ENCODE data around the gene CHEK2. TPM values are rescaled to one million over a fixed set of nuclear protein-coding genes. Genes with fewer than 3 reads are reported as not detected.

CHEK2 gene
- polyA plus RNA-seq, 3 donors: 6.6 to 13.1 (median 7.8) TPM

GRCh38 chr22:28788601-28789000 lies 47.0 kb upstream of the CHEK2 start:
- Mint-ChIP-seq H3K4me1 (peaks cover 16% of the 10 kb centered on the region), H3K9me3 (no peaks in the 10 kb centered on the region), H3K36me3 (peaks cover 45 to 60% of the 10 kb centered on the region in 2 donors), H3K27me3 (ENCODE audit: low read depth in 3 of 3) (no peaks in the 10 kb centered on the region), H3K4me3 (no peak overlapping the region), H3K27ac (no peak overlapping the region)
- no peaks in the 10 kb centered on the region for H3K4me1 ChIP-seq (ENCODE audit: control insufficient read depth in 1 of 2, insufficient read depth in 2 of 2, low read length in 2 of 2)
- no peak overlapping the region for H3K9ac ChIP-seq (ENCODE audit: insufficient read depth, low read length, poor library complexity, severe bottlenecking)
- no peak for DNase-seq
- intact Hi-C loops (cut with micrococcal nuclease): no loop called here
- no peak overlapping the region for H3K4me3 ChIP-seq (replicated peaks in 1 of 3; ENCODE audit: low read depth in 2 of 3, low read length in 3 of 3)
- 100% methylated on average over 1 of the region's 3 CpGs for WGBS (ENCODE audit: insufficient coverage)
- H3K27ac ChIP-seq (ENCODE audit: low read depth in 1 of 2, low read length in 2 of 2): no peak overlapping the region
- H3K4me2 ChIP-seq (replicated peaks; ENCODE audit: extremely low read depth, low read length, poor library complexity, severe bottlenecking): no peak overlapping the region
- peaks cover 48% of the 10 kb centered on the region for H4K20me1 ChIP-seq (ENCODE audit: insufficient read depth, low read length)
- no peaks in the 10 kb centered on the region for H3K9me3 ChIP-seq (replicated peaks in 1 of 2; ENCODE audit: control insufficient read depth in 1 of 2, insufficient read depth in 1 of 2, low read length in 2 of 2)
- H3K36me3 ChIP-seq (replicated peaks in 1 of 2; ENCODE audit: control insufficient read depth in 1 of 2, insufficient read depth in 2 of 2, low read length in 2 of 2): peaks cover 47 to 59% of the 10 kb centered on the region in 2 donors
- no peaks in the 10 kb centered on the region for H3K27me3 ChIP-seq (ENCODE audit: control insufficient read depth in 2 of 2, insufficient read depth in 2 of 2, low read length in 2 of 2)
- H3K79me2 ChIP-seq (ENCODE audit: insufficient read depth, low read length): peaks cover 3% of the 10 kb centered on the region
- TF ChIP-seq, protein P1, sequence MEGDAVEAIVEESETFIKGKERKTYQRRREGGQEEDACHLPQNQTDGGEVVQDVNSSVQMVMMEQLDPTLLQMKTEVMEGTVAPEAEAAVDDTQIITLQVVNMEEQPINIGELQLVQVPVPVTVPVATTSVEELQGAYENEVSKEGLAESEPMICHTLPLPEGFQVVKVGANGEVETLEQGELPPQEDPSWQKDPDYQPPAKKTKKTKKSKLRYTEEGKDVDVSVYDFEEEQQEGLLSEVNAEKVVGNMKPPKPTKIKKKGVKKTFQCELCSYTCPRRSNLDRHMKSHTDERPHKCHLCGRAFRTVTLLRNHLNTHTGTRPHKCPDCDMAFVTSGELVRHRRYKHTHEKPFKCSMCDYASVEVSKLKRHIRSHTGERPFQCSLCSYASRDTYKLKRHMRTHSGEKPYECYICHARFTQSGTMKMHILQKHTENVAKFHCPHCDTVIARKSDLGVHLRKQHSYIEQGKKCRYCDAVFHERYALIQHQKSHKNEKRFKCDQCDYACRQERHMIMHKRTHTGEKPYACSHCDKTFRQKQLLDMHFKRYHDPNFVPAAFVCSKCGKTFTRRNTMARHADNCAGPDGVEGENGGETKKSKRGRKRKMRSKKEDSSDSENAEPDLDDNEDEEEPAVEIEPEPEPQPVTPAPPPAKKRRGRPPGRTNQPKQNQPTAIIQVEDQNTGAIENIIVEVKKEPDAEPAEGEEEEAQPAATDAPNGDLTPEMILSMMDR (IDR thresholded peaks at IDR 0.05): no peak
- no peak overlapping the region for H2AFZ ChIP-seq (ENCODE audit: insufficient read depth, low read depth, low read length, poor library complexity, severe bottlenecking)

- 83% methylated on average over 3 of the region's 4 CpGs for WGBS (ENCODE audit: insufficient coverage)
- H3K36me3 ChIP-seq (replicated peaks in 1 of 2; ENCODE audit: control insufficient read depth in 1 of 2, insufficient read depth in 2 of 2, low read length in 2 of 2): peaks cover 65 to 95% of the 10 kb centered on the region in 2 donors
These were observed 42.4 kb upstream of the CHEK2 start for GRCh38 chr22:28783786-28784671.

More at GRCh38 chr22:28783786-28784671, 42.4 kb upstream of the CHEK2 start:
- H3K4me1 Mint-ChIP-seq: no peaks in the 10 kb centered on the region
- H3K4me2 ChIP-seq (replicated peaks; ENCODE audit: extremely low read depth, low read length, poor library complexity, severe bottlenecking): no peak overlapping the region
- no peak overlapping the region for H2AFZ ChIP-seq (ENCODE audit: insufficient read depth, low read depth, low read length, poor library complexity, severe bottlenecking)
- no peak overlapping the region for H3K4me3 Mint-ChIP-seq
- H3K4me3 ChIP-seq (replicated peaks in 1 of 3; ENCODE audit: low read depth in 2 of 3, low read length in 3 of 3): no peak overlapping the region
- H3K9me3 Mint-ChIP-seq: no peaks in the 10 kb centered on the region
- peaks cover 34% of the 10 kb centered on the region for H3K79me2 ChIP-seq (ENCODE audit: insufficient read depth, low read length)
- peaks cover 69 to 77% of the 10 kb centered on the region in 2 donors for H3K36me3 Mint-ChIP-seq
- no peaks in the 10 kb centered on the region for H3K27me3 ChIP-seq (ENCODE audit: control insufficient read depth in 2 of 2, insufficient read depth in 2 of 2, low read length in 2 of 2)
- H3K9me3 ChIP-seq (replicated peaks in 1 of 2; ENCODE audit: control insufficient read depth in 1 of 2, insufficient read depth in 1 of 2, low read length in 2 of 2): no peaks in the 10 kb centered on the region
- no peak overlapping the region for H3K9ac ChIP-seq (ENCODE audit: insufficient read depth, low read length, poor library complexity, severe bottlenecking)
- H3K27ac Mint-ChIP-seq: peak overlapping the region in 2 of 7 donors; percentile 43 to 67
- peaks cover 51% of the 10 kb centered on the region for H4K20me1 ChIP-seq (ENCODE audit: insufficient read depth, low read length)
- peaks cover 0 to 2% (median 0%) of the 10 kb centered on the region in 3 donors for H3K27me3 Mint-ChIP-seq (ENCODE audit: low read depth in 3 of 3)
- no peaks in the 10 kb centered on the region for H3K4me1 ChIP-seq (ENCODE audit: control insufficient read depth in 1 of 2, insufficient read depth in 2 of 2, low read length in 2 of 2)
- DNase-seq: no peak
- intact Hi-C loops (cut with micrococcal nuclease): no loop called here
- H3K27ac ChIP-seq (ENCODE audit: low read depth in 1 of 2, low read length in 2 of 2): peak overlapping the region in 1 of 2 donors; percentile 9
- TF ChIP-seq, protein P1 (IDR thresholded peaks at IDR 0.05): no peak
